GM12878 (cell line): ENCODE results near the gene BTBD9. TPM values are rescaled to one million over a fixed set of nuclear protein-coding genes. Genes with fewer than 3 reads are reported as not detected.

Experiments
- ATAC-seq: fragments of 200-7000 bp; cut with Tn5 transposase; 3 replicates; pipeline ENCODE4 v1.9.1; 2020; ENCODE audit warnings: mild to moderate bottlenecking, moderate library complexity
- BruUV-seq: library from RNA; stranded (reverse); fragments of 400-500 nt; replicated peaks from 2 replicates; lab custom pipeline; 2021; lab: Mats Ljungman, UMichigan
- CTCF ChIA-PET: fragments of 300-600 bp; sonication (Branson Sonifier 250); formaldehyde crosslinking; extraction: SDS; loops from one replicate; lab custom pipeline; 2021; ENCODE audit warnings: inconsistent platforms; lab: Yijun Ruan, JAX
- POLR2A ChIA-PET: fragments of 350-600 bp; formaldehyde crosslinking; extraction: SDS; loops from one replicate; lab custom pipeline; 2021; ENCODE audit warnings: inconsistent platforms; lab: Charles Lee
- RAD21 ChIA-PET: fragments of 300-600 bp; sonication (Branson Sonifier 250); formaldehyde crosslinking; loops from one replicate; lab custom pipeline; 2023; ENCODE audit warnings: antibody characterized with exemption; ENCODE audit not compliant: unreplicated experiment; lab: Charles Lee
- SMC1A ChIA-PET: fragments of 300-600 bp; sonication (Branson Sonifier 250); formaldehyde crosslinking; loops from one replicate; lab custom pipeline; 2023; ENCODE audit not compliant: unreplicated experiment, uncharacterized antibody; lab: Charles Lee
- DNase-seq: peaks from one replicate; pipeline ENCODE4 v3.0.0-alpha.2; 2011; ENCODE audit warnings: low read depth, low spot score
- FAIRE-seq: peaks from 3 replicates; lab custom pipeline; 2011; peaks lifted over from hg19 to GRCh38; lab: Jason Lieb, UNC
- H2AFZ ChIP-seq: 2 replicates; pipeline ENCODE4 v1.6.0; 2011; ENCODE audit warnings: low read depth, low read length, control low read depth; ENCODE audit not compliant: control insufficient read depth
- H3K27ac ChIP-seq: 2 replicates; pipeline ENCODE4 v1.5.1; 2011; ENCODE audit warnings: control low read depth; ENCODE audit not compliant: control insufficient read depth, insufficient read depth
- H3K27me3 ChIP-seq, 2 experiments: replicated peaks in 1 of 2; 2 replicates each; pipeline versions ENCODE4 v1.6.0 to v1.6.1; 2011; ENCODE audit warnings: low read length in 1 of 2; ENCODE audit not compliant: control insufficient read depth in 2 of 2, insufficient read depth in 2 of 2
- H3K36me3 ChIP-seq, 2 experiments: 2 replicates each; pipeline ENCODE4 v1.5.1; 2011; ENCODE audit warnings: low read length in 1 of 2; ENCODE audit not compliant: control insufficient read depth in 2 of 2, insufficient read depth in 2 of 2
- H3K4me1 ChIP-seq: 2 replicates; pipeline ENCODE4 v1.6.1; 2011; ENCODE audit warnings: mild to moderate bottlenecking, low read length, moderate library complexity, mixed read lengths; ENCODE audit not compliant: control insufficient read depth, insufficient read depth
- H3K4me2 ChIP-seq: 2 replicates; pipeline ENCODE4 v1.6.0; 2011; ENCODE audit warnings: control low read depth; ENCODE audit not compliant: control insufficient read depth, insufficient read depth
- H3K4me3 ChIP-seq: fragments of 200-600 bp; sonication (generic); 2 replicates; pipeline ENCODE4 v1.5.1; 2016
- H3K79me2 ChIP-seq: 2 replicates; pipeline ENCODE4 v1.6.0; 2011; ENCODE audit warnings: low read length; ENCODE audit not compliant: control insufficient read depth, insufficient read depth
- H3K9ac ChIP-seq: 2 replicates; pipeline ENCODE4 v1.8.0; 2011; ENCODE audit warnings: low read length, control low read depth, mixed read lengths; ENCODE audit not compliant: control insufficient read depth, insufficient read depth
- H3K9me3 ChIP-seq: replicated peaks from 3 replicates; pipeline ENCODE4 v1.5.1; 2011; ENCODE audit warnings: mild to moderate bottlenecking, low read length; ENCODE audit not compliant: control insufficient read depth, insufficient read depth
- H4K20me1 ChIP-seq: 2 replicates; pipeline ENCODE4 v1.6.0; 2011; ENCODE audit not compliant: control insufficient read depth, insufficient read depth
- BCL11A ChIP-seq: IDR thresholded peaks from 2 replicates; pipeline ENCODE4 v1.6.1; 2011; ENCODE audit warnings: low read depth, low read length
- ESRRA ChIP-seq: IDR thresholded peaks from 2 replicates; pipeline ENCODE4 v1.6.1; 2012; ENCODE audit warnings: mild to moderate bottlenecking, low read length, improper control_type of control experiment
- FOXK2 ChIP-seq: fragments of 450-650 bp; IDR thresholded peaks from 2 replicates; pipeline ENCODE4 v1.6.1; 2017; ENCODE audit warnings: mild to moderate bottlenecking, moderate library complexity
- HCFC1 ChIP-seq: fragments of 150-350 bp; IDR thresholded peaks from 2 replicates; pipeline ENCODE4 v1.6.1; 2014; ENCODE audit warnings: low read length
- MTA2 ChIP-seq: fragments of 450-650 bp; IDR thresholded peaks from 2 replicates; pipeline ENCODE4 v1.6.1; 2016; ENCODE audit warnings: low read depth, mild to moderate bottlenecking, moderate library complexity
- NR2F1 ChIP-seq: fragments of 450-650 bp; conservative IDR thresholded peaks from 2 replicates; pipeline ENCODE4 v1.6.1; 2017; ENCODE audit warnings: mild to moderate bottlenecking
- PML ChIP-seq: IDR thresholded peaks from 2 replicates; pipeline ENCODE4 v1.6.1; 2012; ENCODE audit warnings: low read length, inconsistent platforms
- SIX5 ChIP-seq: IDR thresholded peaks from 2 replicates; pipeline ENCODE4 v1.6.1; 2011; ENCODE audit warnings: mild to moderate bottlenecking, low read depth, low read length, moderate library complexity; ENCODE audit not compliant: severe bottlenecking
- SKIL ChIP-seq: fragments of 450-650 bp; IDR thresholded peaks from 2 replicates; pipeline ENCODE4 v1.6.1; 2017; ENCODE audit warnings: mild to moderate bottlenecking, low read depth, inconsistent platforms; ENCODE audit not compliant: poor library complexity, severe bottlenecking
- SPI1 ChIP-seq: IDR thresholded peaks from 2 replicates; pipeline ENCODE4 v1.6.1; 2011; ENCODE audit warnings: low read depth, mild to moderate bottlenecking, low read length, moderate library complexity, borderline replicate concordance; ENCODE audit not compliant: insufficient read depth
- SRF ChIP-seq, 2 experiments: IDR thresholded peaks; 2 replicates each; pipeline ENCODE4 v1.6.1; 2011; ENCODE audit warnings: low read depth in 2 of 2, low read length in 2 of 2, mild to moderate bottlenecking in 1 of 2, moderate library complexity in 1 of 2
- TARDBP ChIP-seq: IDR thresholded peaks from 2 replicates; pipeline ENCODE4 v1.6.1; 2016; ENCODE audit warnings: borderline replicate concordance
- TCF7 ChIP-seq: IDR thresholded peaks from 2 replicates; pipeline ENCODE4 v1.6.1; 2014; ENCODE audit warnings: antibody characterized with exemption, borderline replicate concordance
- WGBS: methylation state at CpG from one replicate; pipeline ENCODE4 v1.1.6; 2016; ENCODE audit warnings: low lambda C conversion rate; ENCODE audit not compliant: insufficient replicate concordance, insufficient coverage; ENCODE audit errors: missing lambda C conversion rate; 5-methylcytosine and 5-hydroxymethylcytosine counted together
- in situ Hi-C: fragments of 300-500 bp; cut with MboI; formaldehyde crosslinking; loops from 9 replicates; pipeline ENCODE4 v1.14.3; 2018; ENCODE audit warnings: mixed read lengths
- intact Hi-C: fragments of 100-400 bp; cut with micrococcal nuclease; formaldehyde crosslinking; loops from one replicate; pipeline ENCODE4 v1.14.2; 2022; ENCODE audit not compliant: unreplicated experiment
- polyA plus RNA-seq, 11 experiments: library from polyadenylated mRNA; depleted of rRNA in 4 of 11; unstranded in 6 of 11; stranded (reverse) in 5 of 11; fragments of >200 nt; fragmentation: Nextera tagmentation in 4 of 11; fragmentation: Illumina TruSeq in 1 of 11; extraction: Ambion mirVana in 4 of 11; extraction: Trizol in 1 of 11; gene quantifications; 1 replicate in 1 of 11; 2 replicates in 10 of 11; pipeline versions ENCODE4 v1.2.1 to v1.2.3, GENCODE V29; 2011 to 2016; ENCODE audit warnings: inconsistent platforms in 2 of 11, missing spikeins in 2 of 11, low read depth in 1 of 11
- total RNA-seq, 4 experiments: library from RNA; depleted of rRNA in 3 of 4; stranded (reverse); fragments of >200 nt in 3 of 4; fragmentation: Illumina TruSeq in 1 of 4; extraction: Trizol in 1 of 4; gene quantifications; 2 replicates each; pipeline versions ENCODE4 v1.2.1 to v1.2.3, GENCODE V29; 2013 to 2021
- TF ChIP-seq, protein P1 (sequence below): IDR thresholded peaks from 2 replicates; pipeline ENCODE4 v1.6.1; 2012; ENCODE audit warnings: improper control_type of control experiment, low read depth, low read length; ENCODE audit not compliant: insufficient replicate concordance
- TF ChIP-seq, protein P2 (sequence below): IDR thresholded peaks from 2 replicates; pipeline ENCODE4 v1.6.1; 2012; ENCODE audit warnings: low read depth, low read length, improper control_type of control experiment
- TF ChIP-seq, protein P3 (sequence below): fragments of 450-650 bp; IDR thresholded peaks from 2 replicates; pipeline ENCODE4 v1.6.1; 2017; ENCODE audit warnings: borderline replicate concordance

Gene BTBD9
- total and polyA plus RNA-seq, 10 of the 15 experiments (the other 5 are each of a cell fraction or from before 2014, with no cell fraction given), result 0.22 to 8.6 (median 4.6) TPM

- 78% methylated on average over 3 of the region's 3 CpGs for WGBS
- Histone ChIP-seq H3K9ac (no peak overlapping the region), H3K4me3 (no peak overlapping the region), H4K20me1 (no peaks in the 10 kb centered on the region), H3K27ac (no peak overlapping the region), H3K9me3 (no peaks in the 10 kb centered on the region), H3K27me3 (no peaks in the 10 kb centered on the region), H2AFZ (no peak overlapping the region), H3K4me2 (no peak overlapping the region), H3K36me3 (no peaks in the 10 kb centered on the region), H3K79me2 (no peaks in the 10 kb centered on the region), H3K4me1 (no peaks in the 10 kb centered on the region)
- intact Hi-C loops (no loop called here), in situ Hi-C loops (no loop called here)
- POLR2A ChIA-PET, result interaction anchor here (0.5 kb wide), 1 partner anchor 47 kb away, joined by 4 read pairs; no protein-coding TSS in a partner anchor
- DNase-seq, result no peak
- no peak for ATAC-seq
- RAD21 ChIA-PET, result no interaction called here
- SMC1A ChIA-PET, result no interaction called here
- BruUV-seq, result no TSS peak
- CTCF ChIA-PET, result interaction anchor here (0.6 kb wide), 1 partner anchor 35 kb away, joined by 3 read pairs; no protein-coding TSS in a partner anchor
- FAIRE-seq, result no peak
- TF ChIP-seq TCF7 (no peak), BCL11A (no peak), NR2F1 (no peak), MTA2 (no peak), SRF (IDR thresholded peaks at IDR 0.05; ENCODE audit: low read depth in 2 of 2, low read length in 2 of 2) (no peak), TARDBP (no peak), SKIL (no peak), SPI1 (no peak), HCFC1 (no peak), SIX5 (no peak), FOXK2 (no peak), PML (no peak), ESRRA (no peak)
- TF ChIP-seq, protein P1, sequence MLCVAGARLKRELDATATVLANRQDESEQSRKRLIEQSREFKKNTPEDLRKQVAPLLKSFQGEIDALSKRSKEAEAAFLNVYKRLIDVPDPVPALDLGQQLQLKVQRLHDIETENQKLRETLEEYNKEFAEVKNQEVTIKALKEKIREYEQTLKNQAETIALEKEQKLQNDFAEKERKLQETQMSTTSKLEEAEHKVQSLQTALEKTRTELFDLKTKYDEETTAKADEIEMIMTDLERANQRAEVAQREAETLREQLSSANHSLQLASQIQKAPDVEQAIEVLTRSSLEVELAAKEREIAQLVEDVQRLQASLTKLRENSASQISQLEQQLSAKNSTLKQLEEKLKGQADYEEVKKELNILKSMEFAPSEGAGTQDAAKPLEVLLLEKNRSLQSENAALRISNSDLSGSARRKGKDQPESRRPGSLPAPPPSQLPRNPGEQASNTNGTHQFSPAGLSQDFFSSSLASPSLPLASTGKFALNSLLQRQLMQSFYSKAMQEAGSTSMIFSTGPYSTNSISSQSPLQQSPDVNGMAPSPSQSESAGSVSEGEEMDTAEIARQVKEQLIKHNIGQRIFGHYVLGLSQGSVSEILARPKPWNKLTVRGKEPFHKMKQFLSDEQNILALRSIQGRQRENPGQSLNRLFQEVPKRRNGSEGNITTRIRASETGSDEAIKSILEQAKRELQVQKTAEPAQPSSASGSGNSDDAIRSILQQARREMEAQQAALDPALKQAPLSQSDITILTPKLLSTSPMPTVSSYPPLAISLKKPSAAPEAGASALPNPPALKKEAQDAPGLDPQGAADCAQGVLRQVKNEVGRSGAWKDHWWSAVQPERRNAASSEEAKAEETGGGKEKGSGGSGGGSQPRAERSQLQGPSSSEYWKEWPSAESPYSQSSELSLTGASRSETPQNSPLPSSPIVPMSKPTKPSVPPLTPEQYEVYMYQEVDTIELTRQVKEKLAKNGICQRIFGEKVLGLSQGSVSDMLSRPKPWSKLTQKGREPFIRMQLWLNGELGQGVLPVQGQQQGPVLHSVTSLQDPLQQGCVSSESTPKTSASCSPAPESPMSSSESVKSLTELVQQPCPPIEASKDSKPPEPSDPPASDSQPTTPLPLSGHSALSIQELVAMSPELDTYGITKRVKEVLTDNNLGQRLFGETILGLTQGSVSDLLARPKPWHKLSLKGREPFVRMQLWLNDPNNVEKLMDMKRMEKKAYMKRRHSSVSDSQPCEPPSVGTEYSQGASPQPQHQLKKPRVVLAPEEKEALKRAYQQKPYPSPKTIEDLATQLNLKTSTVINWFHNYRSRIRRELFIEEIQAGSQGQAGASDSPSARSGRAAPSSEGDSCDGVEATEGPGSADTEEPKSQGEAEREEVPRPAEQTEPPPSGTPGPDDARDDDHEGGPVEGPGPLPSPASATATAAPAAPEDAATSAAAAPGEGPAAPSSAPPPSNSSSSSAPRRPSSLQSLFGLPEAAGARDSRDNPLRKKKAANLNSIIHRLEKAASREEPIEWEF, result no peak
- TF ChIP-seq, protein P2, sequence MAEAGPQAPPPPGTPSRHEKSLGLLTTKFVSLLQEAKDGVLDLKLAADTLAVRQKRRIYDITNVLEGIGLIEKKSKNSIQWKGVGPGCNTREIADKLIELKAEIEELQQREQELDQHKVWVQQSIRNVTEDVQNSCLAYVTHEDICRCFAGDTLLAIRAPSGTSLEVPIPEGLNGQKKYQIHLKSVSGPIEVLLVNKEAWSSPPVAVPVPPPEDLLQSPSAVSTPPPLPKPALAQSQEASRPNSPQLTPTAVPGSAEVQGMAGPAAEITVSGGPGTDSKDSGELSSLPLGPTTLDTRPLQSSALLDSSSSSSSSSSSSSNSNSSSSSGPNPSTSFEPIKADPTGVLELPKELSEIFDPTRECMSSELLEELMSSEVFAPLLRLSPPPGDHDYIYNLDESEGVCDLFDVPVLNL, result no peak
- TF ChIP-seq, protein P3, sequence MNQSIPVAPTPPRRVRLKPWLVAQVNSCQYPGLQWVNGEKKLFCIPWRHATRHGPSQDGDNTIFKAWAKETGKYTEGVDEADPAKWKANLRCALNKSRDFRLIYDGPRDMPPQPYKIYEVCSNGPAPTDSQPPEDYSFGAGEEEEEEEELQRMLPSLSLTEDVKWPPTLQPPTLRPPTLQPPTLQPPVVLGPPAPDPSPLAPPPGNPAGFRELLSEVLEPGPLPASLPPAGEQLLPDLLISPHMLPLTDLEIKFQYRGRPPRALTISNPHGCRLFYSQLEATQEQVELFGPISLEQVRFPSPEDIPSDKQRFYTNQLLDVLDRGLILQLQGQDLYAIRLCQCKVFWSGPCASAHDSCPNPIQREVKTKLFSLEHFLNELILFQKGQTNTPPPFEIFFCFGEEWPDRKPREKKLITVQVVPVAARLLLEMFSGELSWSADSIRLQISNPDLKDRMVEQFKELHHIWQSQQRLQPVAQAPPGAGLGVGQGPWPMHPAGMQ, result no peak
Observed at GRCh38 chr6:38364127-38364526, 275.6 kb downstream of the BTBD9 start.
